Mucosa of stomach (tissue), 1 donor: ENCODE data around the gene KIAA1671.

Source experiments
- H3K27me3 ChIP-seq: one replicate; pipeline ENCODE4 v1.7.0; 2013; ENCODE audit warnings: mild to moderate bottlenecking, low read length; ENCODE audit not compliant: control insufficient read depth, insufficient read depth
- H3K36me3 ChIP-seq: one replicate; pipeline ENCODE4 v1.7.0; 2013; ENCODE audit warnings: low read length; ENCODE audit not compliant: control insufficient read depth, insufficient read depth
- H3K4me1 ChIP-seq: one replicate; pipeline ENCODE4 v1.7.0; 2013; ENCODE audit warnings: mild to moderate bottlenecking, low read length; ENCODE audit not compliant: control insufficient read depth, insufficient read depth
- H3K4me3 ChIP-seq: one replicate; pipeline ENCODE4 v1.7.0; 2013; ENCODE audit warnings: low read length
- H3K9ac ChIP-seq: one replicate; pipeline ENCODE4 v1.7.0; 2013; ENCODE audit warnings: mild to moderate bottlenecking, low read length, moderate library complexity
- H3K9me3 ChIP-seq: one replicate; pipeline ENCODE4 v1.7.0; 2013; ENCODE audit warnings: mild to moderate bottlenecking, low read length, moderate library complexity; ENCODE audit not compliant: control insufficient read depth
- donor health status: Pancreatic carcinoma.

KIAA1671 gene

DNA sequence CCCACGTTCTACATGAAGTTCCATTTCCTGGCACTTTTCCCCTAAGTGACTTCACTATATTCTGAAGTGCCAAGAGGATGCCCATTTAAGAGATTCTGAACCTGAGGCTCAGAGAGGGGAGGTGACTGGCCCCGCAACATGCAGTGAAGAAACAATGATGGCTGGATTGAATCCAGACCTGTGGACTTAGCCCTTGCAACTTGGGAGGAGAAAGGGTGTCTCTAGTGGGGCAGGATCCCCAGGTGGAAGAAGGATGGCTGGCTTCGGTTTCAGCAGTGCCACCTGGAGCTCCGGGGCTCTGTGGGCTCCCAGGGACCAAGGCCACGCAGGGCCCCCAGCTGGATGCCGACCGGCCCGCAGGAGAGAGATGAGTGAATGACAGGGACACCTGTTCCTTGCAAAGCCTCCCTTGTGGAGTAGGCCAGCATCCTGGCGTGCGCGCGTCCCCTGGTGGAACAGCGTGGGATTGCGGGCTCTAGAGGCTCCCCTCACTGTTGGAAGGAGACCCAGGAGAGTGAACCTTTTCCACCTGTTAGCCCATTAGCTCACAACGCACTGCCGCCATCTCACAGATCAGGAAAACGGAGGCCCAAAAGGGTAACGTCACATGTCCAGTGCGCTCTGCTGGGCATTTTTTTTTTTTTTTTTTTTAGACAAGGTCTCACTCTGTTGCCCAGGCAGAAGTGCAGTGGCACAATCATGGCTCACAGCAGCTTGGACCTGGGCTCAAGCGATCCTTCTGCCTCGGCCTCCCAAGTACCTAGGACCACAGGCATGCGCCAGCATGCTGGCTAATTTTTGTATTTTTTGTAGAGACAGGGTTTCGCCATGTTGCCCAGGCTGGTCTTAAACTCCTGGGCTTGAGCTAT lies 104.7 kb downstream of the KIAA1671 start:
- Histone ChIP-seq H3K9me3 (no peaks in the 10 kb centered on the region), H3K27me3 (no peaks in the 10 kb centered on the region), H3K4me1 (no peaks in the 10 kb centered on the region), H3K36me3 (no peaks in the 10 kb centered on the region), H3K4me3 (no peak overlapping the region), H3K9ac (no peak overlapping the region)

DNA sequence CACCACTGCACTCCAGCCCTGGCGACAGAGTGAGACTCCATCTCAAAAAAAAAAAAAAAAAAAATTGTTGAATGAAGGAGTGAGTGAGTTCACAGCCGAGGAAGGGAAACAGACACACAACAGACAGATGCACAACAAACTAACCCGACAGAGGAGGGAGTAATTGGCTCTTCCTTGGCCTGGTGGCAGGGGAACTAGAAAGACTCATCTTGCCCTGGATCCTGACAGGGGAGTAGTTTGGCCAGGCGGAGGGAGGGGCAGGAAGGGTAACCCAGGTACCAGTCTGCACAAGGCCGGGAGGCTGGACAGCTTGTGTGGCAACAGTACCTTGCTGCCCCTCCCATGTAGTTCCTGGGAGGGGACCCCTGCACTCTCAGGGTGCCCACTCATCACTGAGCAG lies 106.9 kb downstream of the KIAA1671 start:
- Histone ChIP-seq H3K9me3 (no peaks in the 10 kb centered on the region), H3K4me1 (no peaks in the 10 kb centered on the region), H3K36me3 (no peaks in the 10 kb centered on the region), H3K27me3 (no peaks in the 10 kb centered on the region), H3K4me3 (no peak overlapping the region), H3K9ac (no peak overlapping the region)

DNA sequence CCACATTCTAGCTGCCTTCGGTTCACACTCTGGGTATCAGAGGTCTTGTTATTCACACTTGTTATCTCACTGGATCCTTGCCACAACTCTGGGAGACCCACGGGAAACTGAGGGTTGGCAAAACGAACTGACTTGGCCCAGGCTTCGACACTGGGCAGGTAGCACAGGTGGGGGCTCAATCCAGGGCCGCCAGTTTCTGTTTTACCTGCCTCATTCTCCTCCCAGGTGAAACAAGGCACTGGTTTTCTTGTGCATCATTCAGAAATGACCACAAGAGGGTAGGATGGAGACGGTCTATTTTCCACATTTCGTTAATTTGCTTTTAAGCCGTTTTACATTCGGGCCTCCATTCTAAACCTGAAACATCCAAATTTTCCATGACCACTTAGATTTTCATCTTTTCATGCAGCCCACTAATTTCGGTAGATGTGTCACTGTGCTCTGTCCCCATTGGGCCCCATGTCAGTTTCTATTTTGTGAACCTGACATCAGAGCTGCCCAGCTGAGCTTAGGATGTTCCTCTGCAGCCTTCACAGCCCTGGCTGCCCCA lies 108.1 kb downstream of the KIAA1671 start:
- Histone ChIP-seq H3K27me3 (no peaks in the 10 kb centered on the region), H3K4me3 (no peak overlapping the region), H3K36me3 (no peaks in the 10 kb centered on the region), H3K9ac (no peak overlapping the region), H3K4me1 (no peaks in the 10 kb centered on the region), H3K9me3 (no peaks in the 10 kb centered on the region)

DNA sequence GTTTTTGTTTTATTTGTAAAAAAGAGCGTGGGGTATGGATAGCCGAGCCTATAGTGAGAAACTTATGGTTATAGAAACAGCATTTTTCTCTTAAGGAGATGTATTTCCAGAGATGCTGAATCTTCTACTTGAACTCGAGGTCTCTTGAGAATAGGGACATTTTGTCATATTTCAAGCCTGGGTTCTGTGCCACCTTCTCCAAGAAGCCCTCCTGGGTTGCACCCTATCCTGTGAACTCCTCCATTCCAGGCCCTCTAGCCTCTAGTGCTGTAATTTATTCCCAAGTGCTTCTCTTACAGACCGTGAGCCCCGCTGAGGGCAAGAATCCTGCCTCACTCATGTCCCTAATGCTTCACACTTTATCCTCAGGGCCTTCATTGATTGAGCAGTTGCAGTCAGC lies 108.6 kb downstream of the KIAA1671 start:
- H3K4me3 ChIP-seq = no peak overlapping the region
- no peak overlapping the region for H3K9ac ChIP-seq
- no peaks in the 10 kb centered on the region for H3K9me3 ChIP-seq
- no peaks in the 10 kb centered on the region for H3K4me1 ChIP-seq
- no peaks in the 10 kb centered on the region for H3K36me3 ChIP-seq
- no peaks in the 10 kb centered on the region for H3K27me3 ChIP-seq

DNA sequence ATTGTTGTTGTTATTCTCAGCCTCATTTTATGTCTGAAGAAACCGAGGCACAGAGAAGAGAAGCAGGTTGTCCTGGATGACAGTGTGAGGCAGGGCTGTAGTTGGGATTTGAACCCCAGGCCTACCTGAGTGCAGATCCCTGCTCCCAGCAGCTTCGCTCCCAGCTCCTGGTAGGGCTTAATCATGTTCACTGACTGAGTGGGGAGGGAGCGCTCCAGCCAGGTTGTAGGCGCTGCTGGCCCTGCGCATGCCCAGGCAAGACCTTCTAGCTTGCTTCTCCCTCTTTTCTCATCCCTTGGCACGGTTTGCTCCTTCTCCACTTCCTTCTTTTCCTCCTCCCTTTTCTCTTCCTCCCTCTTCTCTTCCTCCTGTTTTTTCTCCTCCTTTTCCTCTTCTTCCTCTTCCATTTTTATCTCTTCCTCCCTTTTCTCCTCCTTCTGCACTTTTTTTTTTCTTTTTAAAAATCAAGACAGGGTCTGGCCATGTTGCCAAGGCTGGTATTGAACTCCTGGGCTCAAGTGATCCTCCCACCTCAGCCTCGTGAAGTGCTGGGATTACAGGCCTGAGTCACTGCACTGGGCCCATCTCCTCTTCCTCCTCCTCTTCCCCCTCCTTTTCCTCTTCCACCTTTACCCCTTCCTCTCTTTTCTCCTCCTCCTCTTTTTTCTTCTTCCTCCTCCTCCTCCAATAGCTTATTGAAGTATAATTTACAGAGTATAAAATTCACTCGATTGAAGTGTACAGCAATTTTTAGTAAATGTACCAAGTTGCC lies 109.3 kb downstream of the KIAA1671 start:
- Histone ChIP-seq H3K36me3 (no peaks in the 10 kb centered on the region), H3K9ac (no peak overlapping the region), H3K4me1 (no peaks in the 10 kb centered on the region)

DNA sequence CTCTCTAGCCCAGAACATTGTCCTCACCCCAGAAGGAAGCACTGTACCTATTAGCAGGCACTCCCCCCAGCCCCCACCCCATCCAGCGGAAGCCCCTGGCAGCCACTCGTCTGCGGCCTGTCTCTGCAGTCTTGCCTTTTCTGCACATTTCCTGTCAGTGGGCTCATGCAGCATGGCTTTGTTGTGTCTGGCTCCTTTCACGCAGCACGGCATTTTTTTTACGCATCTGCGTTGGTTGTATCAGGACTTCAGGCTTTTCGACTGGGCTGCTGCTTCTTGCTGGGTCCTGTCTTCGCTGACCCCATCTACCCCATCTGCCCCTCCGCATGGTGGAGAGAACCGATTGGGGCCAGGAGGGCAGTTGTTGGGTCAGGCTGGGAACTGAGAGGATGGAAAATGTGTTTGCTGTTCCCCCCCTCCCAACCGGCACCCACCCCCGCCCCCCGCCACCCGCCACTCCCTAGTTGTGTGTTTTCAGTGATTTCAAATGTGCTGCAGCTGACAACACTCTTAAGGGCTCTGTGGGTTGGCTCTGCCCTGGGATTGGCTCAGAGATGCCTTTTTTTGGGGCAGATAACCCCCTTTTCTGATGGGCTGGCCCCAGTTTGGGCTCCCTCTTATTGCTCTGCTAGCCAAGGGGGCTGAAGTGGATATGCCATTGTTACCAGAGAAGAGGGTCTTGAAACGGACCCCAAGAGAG lies 110.0 kb downstream of the KIAA1671 start:
- Histone ChIP-seq H3K27me3 (no peaks in the 10 kb centered on the region), H3K4me1 (no peaks in the 10 kb centered on the region), H3K9ac (no peak overlapping the region), H3K36me3 (no peaks in the 10 kb centered on the region), H3K9me3 (no peaks in the 10 kb centered on the region), H3K4me3 (no peak overlapping the region)

More for the DNA sequence above, 109.3 kb downstream of the KIAA1671 start:
- H3K4me3 ChIP-seq = no peak overlapping the region
- H3K27me3 ChIP-seq = no peaks in the 10 kb centered on the region
- H3K9me3 ChIP-seq = no peaks in the 10 kb centered on the region

DNA sequence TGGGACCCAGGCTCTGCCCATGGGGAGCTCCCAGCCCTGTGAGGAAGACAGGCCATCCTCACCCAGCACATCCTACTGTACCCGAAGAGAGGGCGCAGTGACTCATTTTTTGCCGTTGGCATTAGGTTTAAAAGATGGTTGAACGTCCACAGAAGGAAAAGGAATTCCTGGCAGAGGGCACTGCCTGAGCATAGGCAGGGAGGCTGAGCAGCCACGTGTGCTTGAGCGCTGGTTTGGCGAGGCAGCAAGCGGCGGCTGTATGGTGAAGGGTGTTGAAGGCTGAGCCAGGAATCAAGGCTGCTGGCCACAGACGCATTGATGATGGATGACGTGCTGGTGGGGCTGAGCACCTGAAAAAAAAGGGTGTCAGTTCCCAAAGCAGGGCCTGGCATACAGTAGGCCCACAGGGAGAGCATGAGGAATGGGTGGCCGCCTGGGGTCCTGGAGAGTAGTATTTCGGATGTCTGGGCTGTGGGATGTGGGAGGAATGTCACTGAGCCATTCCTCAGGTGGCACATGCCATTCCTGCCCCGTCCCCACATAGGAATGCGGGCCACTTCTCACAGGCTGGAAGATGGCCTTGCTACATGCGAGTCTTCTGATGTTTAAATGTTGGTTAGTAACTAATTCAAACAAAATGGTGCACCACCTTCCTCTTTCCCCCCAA lies 112.5 kb downstream of the KIAA1671 start:
- Histone ChIP-seq H3K27me3 (no peaks in the 10 kb centered on the region), H3K9ac (no peak overlapping the region), H3K9me3 (no peaks in the 10 kb centered on the region), H3K4me3 (no peak overlapping the region), H3K36me3 (no peaks in the 10 kb centered on the region), H3K4me1 (no peaks in the 10 kb centered on the region)

DNA sequence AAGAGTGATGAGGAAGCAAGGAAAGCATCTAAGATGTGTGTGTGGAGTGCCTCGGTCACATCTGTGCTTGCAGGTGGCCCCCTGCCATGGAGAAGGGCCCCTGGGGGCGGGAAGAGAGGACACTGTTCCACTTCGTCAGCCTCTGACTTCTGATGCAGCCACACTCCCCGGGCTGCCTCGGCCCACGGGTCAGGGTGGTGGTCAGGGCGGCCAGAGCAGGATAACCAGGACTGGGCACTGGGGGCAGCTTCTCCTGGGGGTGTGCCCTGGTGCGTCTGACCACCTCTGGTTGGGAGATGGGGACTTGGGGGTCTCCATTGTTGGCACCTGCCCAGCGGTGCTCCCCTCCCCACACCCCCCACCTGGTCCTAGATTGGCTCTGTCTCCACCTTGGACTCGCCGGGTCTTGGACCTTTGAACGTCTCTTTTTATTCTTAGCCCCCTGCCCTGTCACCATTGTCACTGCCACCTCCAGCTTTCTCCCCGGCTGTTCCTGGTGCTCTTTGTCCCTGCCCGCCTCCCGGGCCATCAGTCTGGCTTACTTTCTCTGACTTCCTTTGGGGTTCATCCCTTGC lies 114.4 kb downstream of the KIAA1671 start:
- Histone ChIP-seq H3K9me3 (no peaks in the 10 kb centered on the region), H3K9ac (no peak overlapping the region), H3K27me3 (no peaks in the 10 kb centered on the region), H3K36me3 (no peaks in the 10 kb centered on the region), H3K4me1 (no peaks in the 10 kb centered on the region), H3K4me3 (no peak overlapping the region)

DNA sequence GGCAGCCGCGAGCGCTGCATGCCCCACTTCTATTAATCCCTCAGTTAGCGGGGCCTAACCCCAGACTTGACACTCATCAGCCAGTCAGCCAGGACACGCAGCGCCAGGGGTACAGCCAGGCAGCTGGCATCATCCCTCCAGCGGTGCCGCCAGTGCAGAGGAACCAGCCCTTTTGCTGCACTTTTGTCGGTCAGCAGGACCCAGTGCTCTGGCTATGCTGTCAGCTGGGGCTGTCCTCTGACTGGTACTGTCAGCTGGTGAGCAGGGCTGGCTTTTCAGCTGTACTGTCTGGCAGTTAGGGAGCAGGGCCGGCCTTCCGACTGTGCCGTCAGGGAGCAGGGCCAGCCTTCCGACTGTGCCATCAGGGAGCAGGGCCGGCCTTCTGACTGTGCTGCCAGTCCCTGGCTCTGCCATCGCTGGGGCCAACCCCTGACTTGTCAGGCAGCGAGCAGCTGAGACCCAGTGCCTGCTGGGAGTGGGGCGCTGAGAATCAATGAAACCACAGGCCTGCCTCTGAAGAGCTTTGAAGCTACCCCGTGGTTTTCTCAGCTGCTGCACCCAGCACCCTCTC lies 115.4 kb downstream of the KIAA1671 start:
- H3K36me3 ChIP-seq = no peaks in the 10 kb centered on the region
- no peaks in the 10 kb centered on the region for H3K4me1 ChIP-seq
- H3K9me3 ChIP-seq = no peaks in the 10 kb centered on the region
- no peaks in the 10 kb centered on the region for H3K27me3 ChIP-seq
- no peak overlapping the region for H3K9ac ChIP-seq
- no peak overlapping the region for H3K4me3 ChIP-seq

DNA sequence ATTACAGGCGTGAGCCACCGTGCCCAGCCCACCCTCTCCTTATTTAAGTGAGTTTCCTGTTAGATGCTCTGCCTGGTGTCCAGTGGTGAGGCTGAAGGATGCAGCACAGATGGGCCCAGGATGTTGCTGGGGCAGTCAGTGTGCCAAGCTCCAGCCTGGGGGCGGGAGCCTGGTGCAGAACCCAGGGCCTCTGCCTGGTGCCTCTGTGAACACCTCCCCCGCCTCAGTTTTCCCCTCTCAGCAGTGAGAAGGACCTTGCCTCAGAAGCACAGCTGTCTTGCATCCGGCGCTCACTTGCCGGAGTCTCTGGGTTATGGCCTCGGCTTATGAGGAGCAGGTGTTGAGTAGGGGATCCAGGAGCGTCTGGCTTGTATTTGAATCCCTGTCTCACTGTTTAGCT lies 116.2 kb downstream of the KIAA1671 start:
- no peaks in the 10 kb centered on the region for H3K36me3 ChIP-seq
- no peaks in the 10 kb centered on the region for H3K4me1 ChIP-seq
- H3K4me3 ChIP-seq = no peak overlapping the region
- no peak overlapping the region for H3K9ac ChIP-seq
- H3K27me3 ChIP-seq = no peaks in the 10 kb centered on the region
- no peaks in the 10 kb centered on the region for H3K9me3 ChIP-seq

DNA sequence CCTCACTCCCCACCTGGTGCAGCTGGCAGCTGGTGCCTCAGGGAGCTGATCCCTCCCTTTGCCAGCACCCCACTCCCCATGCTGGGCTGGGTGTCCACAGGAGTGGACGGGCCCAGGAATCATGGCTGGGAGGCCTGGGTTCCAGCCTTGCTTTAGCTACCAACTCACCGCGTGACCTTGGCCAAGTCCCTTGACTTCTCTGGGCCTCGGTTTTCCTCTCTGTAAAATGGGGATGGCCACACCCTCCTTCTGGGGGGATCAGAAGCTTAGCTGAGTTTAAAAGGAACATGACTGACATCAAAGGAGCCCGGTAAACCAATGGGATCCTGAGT lies 116.9 kb downstream of the KIAA1671 start:
- Histone ChIP-seq H3K27me3 (no peaks in the 10 kb centered on the region), H3K36me3 (no peaks in the 10 kb centered on the region), H3K4me3 (no peak overlapping the region), H3K9me3 (no peaks in the 10 kb centered on the region), H3K9ac (no peak overlapping the region), H3K4me1 (no peaks in the 10 kb centered on the region)
